Tibial nerve (tissue), 3 donors: ENCODE results near the gene SNX20.

Source experiments
- POLR2A ChIP-seq, 2 donors: fragments of 450-650 bp; IDR thresholded peaks; one replicate each; pipeline ENCODE4 v1.6.1; 2017; ENCODE audit warnings: antibody characterized with exemption in 2 of 2, mild to moderate bottlenecking in 2 of 2, moderate library complexity in 2 of 2
- TF ChIP-seq, protein P1 (sequence below), 5 experiments: fragments of 200-600 bp in 3 of 5; fragments of 450-650 bp in 2 of 5; sonication (generic) in 3 of 5; IDR thresholded peaks; one replicate each; pipeline ENCODE4 v1.5.1; 2016 to 2019; ENCODE audit warnings: antibody characterized with exemption in 5 of 5, mild to moderate bottlenecking in 3 of 5, moderate library complexity in 2 of 5

DNA sequence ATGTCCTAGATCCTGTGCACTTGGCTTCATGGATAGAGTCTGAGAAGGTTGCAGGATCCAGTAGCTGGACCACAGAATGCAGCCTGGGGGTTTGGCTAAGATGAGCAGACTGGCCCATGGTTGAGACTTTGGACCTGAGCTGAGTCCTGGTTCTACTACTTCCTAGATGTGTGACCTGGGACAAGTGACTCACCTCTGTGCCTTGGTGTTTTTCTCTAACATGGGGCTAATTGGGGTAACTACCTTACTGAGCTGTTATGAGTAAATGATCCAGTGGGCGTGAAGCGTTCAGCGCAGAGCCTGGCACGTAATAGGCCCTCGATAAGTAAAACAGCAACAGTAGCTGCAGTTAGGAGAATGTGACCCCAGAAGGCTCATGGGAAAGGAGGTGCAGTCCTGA lies 38.8 kb downstream of the SNX20 start:
- TF ChIP-seq, protein P1, sequence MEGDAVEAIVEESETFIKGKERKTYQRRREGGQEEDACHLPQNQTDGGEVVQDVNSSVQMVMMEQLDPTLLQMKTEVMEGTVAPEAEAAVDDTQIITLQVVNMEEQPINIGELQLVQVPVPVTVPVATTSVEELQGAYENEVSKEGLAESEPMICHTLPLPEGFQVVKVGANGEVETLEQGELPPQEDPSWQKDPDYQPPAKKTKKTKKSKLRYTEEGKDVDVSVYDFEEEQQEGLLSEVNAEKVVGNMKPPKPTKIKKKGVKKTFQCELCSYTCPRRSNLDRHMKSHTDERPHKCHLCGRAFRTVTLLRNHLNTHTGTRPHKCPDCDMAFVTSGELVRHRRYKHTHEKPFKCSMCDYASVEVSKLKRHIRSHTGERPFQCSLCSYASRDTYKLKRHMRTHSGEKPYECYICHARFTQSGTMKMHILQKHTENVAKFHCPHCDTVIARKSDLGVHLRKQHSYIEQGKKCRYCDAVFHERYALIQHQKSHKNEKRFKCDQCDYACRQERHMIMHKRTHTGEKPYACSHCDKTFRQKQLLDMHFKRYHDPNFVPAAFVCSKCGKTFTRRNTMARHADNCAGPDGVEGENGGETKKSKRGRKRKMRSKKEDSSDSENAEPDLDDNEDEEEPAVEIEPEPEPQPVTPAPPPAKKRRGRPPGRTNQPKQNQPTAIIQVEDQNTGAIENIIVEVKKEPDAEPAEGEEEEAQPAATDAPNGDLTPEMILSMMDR (IDR thresholded peaks at IDR 0.05): no peak
- TF ChIP-seq POLR2A (IDR thresholded peaks at IDR 0.05): no peak
